Ishikawa (cell line): ENCODE data around the gene IQCH.

Source experiments
- CEBPB ChIP-seq: IDR thresholded peaks from 2 replicates; pipeline ENCODE4 v1.6.1; 2012
- CREB1 ChIP-seq: IDR thresholded peaks from 2 replicates; pipeline ENCODE4 v1.6.1; 2012; ENCODE audit warnings: low read depth
- EGR1 ChIP-seq: IDR thresholded peaks from 2 replicates; pipeline ENCODE4 v1.6.1; 2012
- EP300 ChIP-seq: IDR thresholded peaks from 2 replicates; pipeline ENCODE4 v1.6.1; 2012; ENCODE audit warnings: borderline replicate concordance
- FOXM1 ChIP-seq: IDR thresholded peaks from 2 replicates; pipeline ENCODE4 v1.6.1; 2012; ENCODE audit warnings: low read depth, borderline replicate concordance
- MAX ChIP-seq: IDR thresholded peaks from 2 replicates; pipeline ENCODE4 v1.6.1; 2012
- NFIC ChIP-seq: IDR thresholded peaks from 2 replicates; pipeline ENCODE4 v1.6.1; 2012
- RAD21 ChIP-seq: IDR thresholded peaks from 2 replicates; pipeline ENCODE4 v1.6.1; 2012; ENCODE audit warnings: low read depth
- REST ChIP-seq: IDR thresholded peaks from 2 replicates; pipeline ENCODE4 v1.6.1; 2012; ENCODE audit warnings: low read depth, mild to moderate bottlenecking
- TAF1 ChIP-seq: IDR thresholded peaks from 2 replicates; pipeline ENCODE4 v1.6.1; 2012; ENCODE audit warnings: low read depth, mild to moderate bottlenecking
- TCF12 ChIP-seq: IDR thresholded peaks from 2 replicates; pipeline ENCODE4 v1.6.1; 2012; ENCODE audit warnings: low read depth
- YY1 ChIP-seq: IDR thresholded peaks from 2 replicates; pipeline ENCODE4 v1.6.1; 2012; ENCODE audit warnings: low read depth
- ZBTB7A ChIP-seq: IDR thresholded peaks from 2 replicates; pipeline ENCODE4 v1.6.1; 2012; ENCODE audit warnings: low read depth

- TF ChIP-seq NFIC: no peak
- TF ChIP-seq TAF1: no peak
- TF ChIP-seq FOXM1: no peak
- no peak for TF ChIP-seq RAD21
- TF ChIP-seq EGR1: no peak
- TF ChIP-seq REST: no peak
- TF ChIP-seq ZBTB7A: no peak
- no peak for TF ChIP-seq YY1
- no peak for TF ChIP-seq EP300
- TF ChIP-seq MAX: no peak
- TF ChIP-seq CEBPB: no peak
- no peak for TF ChIP-seq TCF12
- TF ChIP-seq CREB1: no peak
These were observed 46.9 kb upstream of the IQCH start for GRCh38 chr15:67207555-67208207.
